T-helper 2 cell treated with Interferon-gamma antibody and Interleukin-4, amounts not matched to agents 100 ng/mL and 5 ng/mL, for 36 hours (primary cell): Measurements from ENCODE around the gene DBH. TPM values are rescaled to one million over a fixed set of nuclear protein-coding genes. Genes with fewer than 3 reads are reported as not detected.

ENCODE experiments used
- intact Hi-C: fragments of 100-400 bp; cut with micrococcal nuclease; formaldehyde crosslinking; loops from one replicate; pipeline ENCODE4 v1.15.1; 2023
- total RNA-seq: library from RNA; stranded (reverse); gene quantifications from 2 replicates; pipeline ENCODE4 v1.2.3, GENCODE V29; 2022

Gene DBH
- total RNA-seq, 1 donor from 2014 or later, result not detected

DNA sequence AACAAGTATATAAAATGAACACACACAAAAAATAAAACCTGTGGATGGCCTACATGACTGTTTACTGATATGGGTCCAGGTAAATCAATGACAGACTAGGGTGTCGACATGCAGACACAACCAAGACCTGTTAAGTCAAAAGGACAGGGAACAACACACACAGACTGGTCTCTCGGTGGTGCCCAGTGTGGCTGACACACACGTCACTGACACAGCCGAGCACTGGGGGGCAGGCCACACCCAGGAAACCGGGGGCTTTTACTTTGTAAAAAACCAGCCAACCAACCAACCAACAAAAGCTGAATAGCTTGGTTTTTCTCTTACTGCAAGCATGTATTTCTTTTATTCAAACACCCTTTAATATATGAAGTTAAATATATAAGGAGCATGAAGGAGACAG, 31.9 kb upstream of the DBH start:
- intact Hi-C loops, result no loop called here

DNA sequence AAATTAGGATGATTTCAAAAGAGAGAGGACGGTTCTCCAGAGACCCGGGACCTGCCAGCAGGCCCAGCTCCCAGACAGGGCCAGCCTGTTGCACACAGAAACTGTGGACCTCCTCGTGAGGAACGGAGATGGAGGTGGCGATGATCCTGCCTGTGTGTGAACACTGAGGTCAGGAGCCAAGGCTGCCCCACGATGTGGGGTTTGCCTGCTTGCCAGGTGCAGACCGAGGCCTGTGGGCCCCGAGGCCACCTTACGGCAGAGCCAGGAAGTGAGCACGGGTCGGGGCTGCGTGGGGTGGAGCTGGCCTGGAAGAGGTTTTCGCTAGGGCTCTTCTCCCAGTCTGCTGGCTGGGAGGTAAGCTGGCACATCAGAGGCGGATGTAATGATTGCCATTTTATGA, 31.3 kb upstream of the DBH start:
- intact Hi-C loops, result no loop called here

DNA sequence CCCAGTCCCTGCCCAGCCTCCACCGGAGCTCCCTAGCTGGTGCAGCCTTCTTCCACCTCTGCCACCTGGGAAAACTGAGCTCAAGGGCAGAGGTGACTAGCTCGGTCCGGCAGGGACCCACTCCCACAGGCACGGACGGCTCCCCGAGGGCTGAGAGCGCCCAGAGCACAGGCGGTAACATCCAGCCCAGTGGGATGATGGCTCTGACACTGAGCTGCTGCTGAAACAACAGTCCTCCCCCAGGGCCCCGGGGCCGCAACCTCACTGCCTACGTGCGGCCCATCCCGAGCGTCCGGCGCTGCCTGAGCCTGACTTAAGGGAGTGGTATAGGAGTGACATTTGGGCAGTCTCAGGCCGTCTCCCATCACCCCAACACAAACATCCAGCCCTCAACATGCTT, 30.7 kb upstream of the DBH start:
- intact Hi-C loops, result no loop called here

DNA sequence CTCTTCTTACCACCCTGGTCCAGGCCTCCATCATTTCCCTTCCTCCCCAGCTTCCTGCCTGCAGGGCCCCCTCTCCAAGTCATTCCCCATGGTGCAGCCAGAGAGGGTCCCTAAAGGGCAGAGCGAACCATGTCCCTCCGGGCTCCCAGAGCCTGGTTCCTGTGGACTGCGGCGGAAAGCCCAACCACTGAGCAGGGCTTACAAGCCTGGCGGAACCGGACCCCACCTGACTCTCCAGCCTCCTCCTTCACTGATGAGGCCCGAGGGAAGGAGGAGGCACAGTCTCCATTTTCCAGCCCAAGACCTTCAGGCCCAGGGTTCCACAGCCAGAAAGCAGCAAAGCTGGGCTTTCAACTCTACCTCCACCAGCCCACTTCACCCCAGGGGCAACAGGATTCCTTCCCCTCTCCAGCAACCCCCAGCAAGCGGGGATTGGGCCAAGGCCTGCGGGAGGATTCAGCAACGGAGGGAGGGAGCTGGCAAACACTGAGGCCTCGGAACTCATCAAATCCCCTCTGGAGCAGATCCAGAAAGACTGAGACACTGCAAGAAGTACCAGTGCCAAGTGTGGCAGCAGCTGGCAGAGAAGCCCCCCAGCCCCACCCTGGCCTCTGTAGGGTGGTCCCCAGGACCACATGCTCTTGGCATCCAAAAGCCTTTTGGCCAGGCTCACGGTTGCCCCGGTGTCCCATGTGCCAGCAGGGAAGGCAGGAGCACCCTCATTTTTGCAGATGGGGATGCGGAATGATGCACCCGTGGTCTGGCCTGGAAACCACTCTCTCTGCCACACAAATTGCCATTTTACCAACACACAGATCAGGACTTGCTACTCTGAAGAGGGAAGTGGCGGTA, 30.1 kb upstream of the DBH start:
- intact Hi-C loops, result no loop called here

DNA sequence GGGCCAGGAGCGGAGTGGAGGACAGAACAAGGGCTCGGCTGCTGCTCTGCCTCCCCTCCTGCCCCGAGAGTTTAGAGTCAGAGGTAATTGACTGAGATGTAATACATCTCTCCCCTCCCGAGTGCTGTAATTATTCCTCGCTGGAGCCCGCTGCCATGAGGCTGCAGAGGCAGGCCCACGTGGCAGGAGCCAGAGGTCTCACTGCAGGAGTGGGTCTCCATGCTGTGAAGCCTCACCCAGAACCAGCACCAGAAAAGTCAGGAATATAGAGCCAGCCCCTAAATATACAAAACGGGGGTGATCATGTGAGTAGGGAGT, 29.5 kb upstream of the DBH start:
- intact Hi-C loops, result no loop called here

DNA sequence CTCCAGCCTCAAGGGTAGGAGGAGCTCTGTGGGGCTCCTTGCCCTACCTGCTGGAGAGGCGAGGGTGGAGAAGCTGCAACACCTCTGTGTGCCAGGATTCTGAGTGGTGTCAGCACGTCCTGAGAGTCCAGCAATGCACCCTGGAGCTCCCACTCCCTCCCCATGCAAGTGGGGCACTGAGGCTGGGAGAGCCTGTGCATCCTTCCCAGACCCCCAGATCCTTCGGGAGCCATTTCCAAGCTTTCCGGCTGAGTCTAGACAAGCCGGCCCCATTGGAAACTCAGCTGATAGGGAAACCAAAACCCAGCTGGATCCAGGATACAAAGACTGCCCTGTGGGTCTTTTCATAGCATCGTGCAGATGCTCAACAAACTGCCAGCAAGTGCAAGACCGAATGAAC, 28.8 kb upstream of the DBH start:
- intact Hi-C loops, result no loop called here

DNA sequence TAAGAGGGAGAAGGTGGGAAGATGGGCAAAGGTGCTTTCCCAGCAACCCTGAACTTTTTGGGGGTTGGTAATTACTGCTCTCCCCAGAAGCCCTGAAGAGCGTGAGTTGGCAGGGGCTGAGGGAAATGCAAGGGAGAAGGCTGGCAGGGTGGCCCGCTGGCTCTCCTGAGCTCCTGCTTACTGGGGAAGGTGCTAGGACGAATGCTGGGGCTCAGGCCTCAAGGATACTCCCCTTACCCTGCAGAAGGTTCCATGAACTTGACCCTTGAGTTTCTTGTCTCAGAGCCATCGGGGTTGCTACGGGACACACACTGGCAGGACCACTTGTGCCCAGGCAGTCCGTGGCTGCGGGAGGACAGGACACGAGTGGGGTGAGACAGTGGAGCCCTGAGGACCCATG, 28.2 kb upstream of the DBH start:
- intact Hi-C loops, result no loop called here

DNA sequence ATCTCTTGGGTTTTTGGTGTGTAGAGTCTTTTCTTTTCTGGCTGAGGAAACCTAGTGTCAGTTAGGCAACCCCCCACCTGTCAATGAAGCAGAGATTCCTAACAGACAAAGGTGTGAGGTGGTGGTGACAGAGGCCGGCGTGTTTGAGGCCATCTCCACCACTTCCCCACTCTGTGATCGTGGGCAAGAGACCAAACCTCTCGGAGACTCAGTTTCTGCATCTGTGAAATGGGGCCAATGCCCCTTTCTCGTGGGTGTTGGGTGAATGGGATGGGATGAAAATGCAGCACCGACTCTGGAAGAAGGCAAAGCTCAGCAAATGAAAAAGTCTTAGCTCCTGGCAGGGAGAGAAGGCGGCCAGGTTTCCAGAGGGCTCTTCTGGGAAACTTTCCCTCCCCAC, 27.8 kb upstream of the DBH start:
- intact Hi-C loops, result no loop called here

DNA sequence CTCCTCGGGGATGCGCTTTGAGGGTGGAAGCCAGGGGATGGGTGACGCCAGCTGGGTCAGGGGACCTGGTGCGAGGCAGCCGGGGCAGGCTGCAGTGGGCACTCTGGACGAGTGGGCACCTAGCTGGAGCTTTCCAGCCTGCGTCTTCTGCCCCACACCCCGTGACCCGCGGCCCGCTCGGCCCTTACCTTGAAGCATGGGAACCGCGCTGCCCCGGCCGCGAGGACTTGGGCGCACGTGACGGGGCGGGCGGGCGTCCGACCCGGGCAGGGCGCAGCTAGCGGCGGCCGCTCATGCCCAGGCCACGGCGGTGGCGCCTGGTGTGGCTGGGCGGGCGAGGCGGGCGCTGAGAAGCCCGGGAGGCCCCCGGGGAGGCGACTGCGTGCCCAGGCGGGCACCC, 27.3 kb upstream of the DBH start:
- intact Hi-C loops, result no loop called here

DNA sequence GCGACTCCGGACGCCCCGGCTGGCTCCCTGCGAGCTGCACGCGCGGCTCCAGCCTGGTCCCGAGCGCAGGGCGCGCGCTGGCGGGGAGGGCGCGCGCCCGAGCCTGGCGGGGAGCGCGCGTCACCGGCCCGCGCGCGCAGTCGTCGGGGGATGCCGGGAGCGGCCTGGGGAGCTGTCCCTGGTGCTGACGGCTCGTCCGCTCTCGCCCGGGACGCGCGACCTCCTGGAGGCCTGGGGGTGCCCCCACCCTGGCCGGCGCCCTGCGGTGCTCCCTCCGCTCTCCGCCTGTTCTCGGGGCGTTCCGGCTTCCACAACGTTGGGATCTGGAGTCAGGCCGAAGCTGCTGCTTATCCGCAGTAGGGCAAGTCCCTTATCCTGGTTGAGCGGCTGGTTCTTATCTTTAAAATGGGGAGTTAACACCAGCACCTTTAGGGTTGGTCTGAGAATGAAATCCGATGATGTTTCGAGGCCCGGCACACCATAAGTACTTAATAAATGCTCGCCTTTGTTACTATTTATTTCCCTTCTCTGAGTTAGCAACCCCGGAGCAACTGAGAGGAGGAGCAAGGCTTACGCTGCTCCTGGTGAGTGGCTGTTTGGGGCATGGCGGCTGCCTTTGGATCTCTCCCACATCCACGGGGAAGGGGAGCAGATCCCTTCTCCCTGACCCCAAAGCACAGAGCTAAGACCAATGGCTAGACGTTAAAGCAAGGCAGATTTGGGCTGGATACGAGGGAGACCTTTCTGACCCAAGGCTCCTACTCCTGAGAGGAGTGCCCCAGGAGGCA, 26.7 kb upstream of the DBH start, which contains the start of gene FAM163B:
FAM163B (minus strand) TSS at position 79 of the 788 bp plus-strand sequence. CDS start 29,166 bp downstream, outside the sequence.
- intact Hi-C loops, result no loop called here

DNA sequence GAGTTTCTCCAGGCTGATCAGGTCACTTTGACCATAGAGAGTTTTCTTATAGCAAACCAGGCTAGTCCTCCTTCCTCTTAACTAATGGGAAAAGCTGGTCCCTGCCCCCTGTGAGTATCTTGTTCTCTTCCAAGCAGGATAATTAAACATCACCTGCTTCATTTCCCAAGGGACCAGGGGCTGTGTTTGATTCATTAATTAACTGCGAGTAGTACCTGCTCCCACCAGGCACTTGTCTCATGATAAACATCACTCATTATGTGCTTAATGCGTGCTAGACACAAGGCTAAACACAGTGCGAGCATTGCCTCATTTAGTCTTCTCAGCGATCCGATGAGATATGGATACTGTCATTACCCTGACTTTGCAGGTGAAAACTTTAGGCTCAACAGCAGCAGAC, 25.3 kb upstream of the DBH start:
- intact Hi-C loops, result no loop called here

DNA sequence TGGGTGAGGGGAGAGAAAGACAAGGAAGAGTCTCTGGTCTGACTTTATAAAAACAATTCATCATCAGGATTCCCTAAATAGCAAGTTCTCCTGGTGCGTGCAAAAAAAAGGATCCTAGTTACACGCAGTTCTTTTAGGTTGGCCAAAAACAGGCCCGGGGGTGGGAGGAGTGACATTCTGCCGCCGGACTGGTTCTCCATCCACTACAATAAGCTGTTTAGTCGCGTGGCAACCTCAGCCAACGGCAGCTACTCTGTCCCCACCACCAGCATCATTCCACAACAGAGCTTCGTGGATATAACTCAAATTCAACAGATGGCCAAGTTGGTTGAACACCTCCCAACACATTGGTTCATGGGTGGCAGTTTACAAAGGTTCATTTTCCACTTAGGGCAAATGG, 24.1 kb upstream of the DBH start:
- intact Hi-C loops, result no loop called here

DNA sequence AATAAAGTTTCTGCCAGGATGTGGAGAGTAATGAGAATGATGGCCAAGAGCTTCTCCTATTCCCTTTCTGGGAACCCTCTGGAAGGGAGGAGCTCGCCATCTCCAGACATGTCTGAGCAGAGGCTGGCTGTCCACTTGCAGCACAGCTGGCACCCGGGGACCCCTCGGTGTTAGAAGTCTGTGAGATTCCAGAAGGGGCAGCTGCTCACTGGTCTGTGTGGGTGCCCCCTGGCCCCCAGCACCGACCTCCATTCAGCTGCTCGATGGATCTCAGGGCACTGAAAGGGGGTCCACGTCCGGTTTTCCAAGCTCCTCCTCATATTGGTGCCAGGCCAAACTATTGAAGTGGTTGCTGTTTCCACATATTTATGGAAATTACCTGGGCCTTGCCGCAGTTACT, 23.3 kb upstream of the DBH start:
- intact Hi-C loops, result no loop called here

DNA sequence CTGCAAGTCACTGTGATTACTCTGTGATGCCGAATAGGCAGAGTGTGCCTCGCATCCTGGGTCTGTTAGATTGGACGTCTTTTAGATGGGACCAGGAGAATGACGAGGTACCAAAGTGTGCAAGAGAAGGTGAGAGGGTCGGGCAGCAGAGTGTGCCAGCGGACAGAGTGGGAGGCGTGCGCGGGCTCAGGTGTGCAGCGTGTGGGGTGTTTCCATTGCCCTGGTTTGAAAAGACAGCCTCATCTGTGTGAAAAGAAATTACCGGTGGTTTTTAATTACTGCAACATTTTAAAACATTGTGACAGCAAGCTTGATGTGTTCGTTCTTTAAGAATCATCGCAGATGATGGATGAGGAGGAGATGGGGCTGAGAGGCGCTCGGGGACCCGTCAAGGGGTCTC, 22.7 kb upstream of the DBH start:
- intact Hi-C loops, result no loop called here

DNA sequence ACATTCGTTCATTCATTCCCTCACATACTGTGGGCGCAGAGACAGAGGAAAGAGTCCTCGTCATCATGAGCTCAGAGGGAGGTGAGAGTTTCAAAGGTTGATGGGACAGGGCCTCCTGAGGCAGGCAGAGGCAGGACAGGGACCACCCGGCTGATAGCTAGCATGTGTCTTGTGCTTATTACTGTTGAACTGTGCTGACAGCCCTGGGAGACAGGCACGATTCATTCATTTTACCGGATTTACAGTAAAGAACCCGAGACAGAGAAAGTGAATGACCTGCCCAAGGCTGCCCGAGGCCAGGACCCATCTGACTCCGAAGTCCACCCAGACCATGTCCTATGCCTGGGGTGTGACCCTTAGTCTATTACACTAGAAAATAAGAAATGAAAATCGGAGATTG, 22.1 kb upstream of the DBH start:
- intact Hi-C loops, result no loop called here

DNA sequence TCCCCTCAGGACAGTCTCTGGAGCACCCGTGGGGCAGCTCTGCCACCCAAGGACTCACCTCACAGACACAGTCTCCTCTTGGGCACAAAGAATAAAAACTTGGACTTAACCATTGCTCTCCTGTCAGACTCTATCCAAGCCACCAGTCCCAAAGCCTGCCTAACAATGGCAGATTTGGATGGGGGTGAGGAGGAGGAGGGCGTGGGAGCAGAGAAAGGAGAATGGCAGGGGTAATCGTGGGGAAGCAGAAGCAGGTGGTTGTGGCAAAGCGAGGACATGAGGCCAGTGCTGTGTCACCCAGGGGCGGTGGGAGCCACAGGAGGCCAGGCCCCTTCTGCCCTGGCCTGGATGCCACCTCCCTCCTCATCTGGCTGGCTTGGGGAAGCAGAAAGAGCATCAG, 21.5 kb upstream of the DBH start:
- intact Hi-C loops, result no loop called here

DNA sequence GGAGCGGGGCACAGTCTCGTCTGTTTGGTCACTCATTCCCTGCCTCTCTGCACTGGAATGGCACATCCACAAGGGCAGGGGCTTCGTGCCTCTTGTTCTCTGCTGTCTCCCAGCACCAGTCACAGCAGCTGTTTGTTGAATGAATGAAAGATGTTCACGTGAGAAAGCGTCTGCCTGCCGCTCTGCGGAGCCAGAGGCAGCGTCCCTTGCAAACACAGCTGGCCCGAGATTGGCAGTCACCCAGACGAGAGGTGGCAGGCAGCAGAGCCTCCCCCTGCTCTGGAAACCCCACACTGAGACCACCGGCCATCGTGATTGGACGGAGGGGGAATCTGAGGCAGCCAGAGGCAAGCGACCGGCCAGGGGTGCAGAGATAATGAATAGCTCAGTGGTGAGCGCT, 21.0 kb upstream of the DBH start:
- intact Hi-C loops, result no loop called here

DNA sequence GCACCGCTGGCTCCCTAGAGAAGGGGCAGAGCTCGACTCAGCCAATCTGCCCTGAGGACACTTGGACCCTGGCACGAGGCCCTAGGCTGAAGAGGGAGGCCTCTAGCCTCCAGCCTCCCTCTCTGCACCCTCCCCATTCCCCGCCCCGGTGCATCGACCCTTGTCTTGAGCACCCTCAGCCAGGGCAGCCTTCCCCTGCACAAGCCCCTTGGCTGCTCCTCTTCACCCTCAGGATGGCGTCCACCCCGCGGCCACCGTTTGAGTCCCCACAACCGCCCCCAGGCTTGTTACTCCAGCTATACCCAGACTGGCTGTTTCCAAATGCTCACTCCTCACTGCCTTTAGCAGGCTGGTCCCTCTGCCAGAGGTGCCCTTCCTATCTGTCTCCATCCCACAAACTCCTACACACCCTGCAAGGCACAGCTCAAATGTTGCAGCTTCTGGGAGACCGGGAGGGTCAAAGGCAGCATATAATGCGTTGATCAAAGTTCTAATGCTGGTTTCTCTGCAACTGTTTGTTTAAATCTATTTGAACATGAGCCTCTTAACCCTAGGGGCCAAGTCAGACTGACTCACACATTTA, 20.5 kb upstream of the DBH start:
- intact Hi-C loops, result no loop called here

DNA sequence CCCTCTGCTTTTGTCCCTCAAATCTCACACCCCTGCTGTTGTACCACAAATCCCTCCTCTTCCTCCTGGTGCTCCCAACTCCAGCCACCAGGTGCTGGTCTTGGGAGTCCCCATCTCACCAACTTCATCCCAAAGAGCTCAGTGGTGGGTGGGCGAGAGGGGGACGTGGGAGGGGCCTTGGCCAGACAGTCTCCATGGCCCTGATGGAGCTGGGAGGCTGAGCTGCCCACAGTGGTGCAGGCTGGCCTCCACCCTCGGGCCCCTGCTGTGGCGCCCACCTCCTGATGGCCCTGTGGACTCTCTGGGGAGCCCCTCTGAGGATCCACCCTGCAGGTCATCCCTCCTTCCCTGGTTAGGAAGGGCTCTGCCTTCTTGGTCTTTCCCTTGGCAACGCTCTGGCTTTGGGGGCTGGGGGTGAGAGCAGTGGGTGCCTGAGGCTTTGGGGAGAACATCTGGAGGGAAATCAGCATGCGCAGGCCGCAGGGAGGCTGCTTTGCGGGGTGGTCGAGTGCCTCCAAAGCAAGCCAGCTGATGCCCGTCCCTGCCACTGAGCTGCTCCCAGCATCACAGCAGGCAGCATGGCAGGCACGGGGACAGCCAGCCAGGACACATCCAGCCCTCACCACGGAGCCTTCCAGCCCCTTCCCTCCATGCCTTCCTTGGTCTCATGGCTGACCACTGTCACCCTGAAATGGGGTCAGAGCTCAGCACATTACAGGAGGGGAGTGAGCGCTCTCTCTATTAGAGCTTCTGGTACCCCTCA, 19.3 kb upstream of the DBH start:
- intact Hi-C loops, result no loop called here

DNA sequence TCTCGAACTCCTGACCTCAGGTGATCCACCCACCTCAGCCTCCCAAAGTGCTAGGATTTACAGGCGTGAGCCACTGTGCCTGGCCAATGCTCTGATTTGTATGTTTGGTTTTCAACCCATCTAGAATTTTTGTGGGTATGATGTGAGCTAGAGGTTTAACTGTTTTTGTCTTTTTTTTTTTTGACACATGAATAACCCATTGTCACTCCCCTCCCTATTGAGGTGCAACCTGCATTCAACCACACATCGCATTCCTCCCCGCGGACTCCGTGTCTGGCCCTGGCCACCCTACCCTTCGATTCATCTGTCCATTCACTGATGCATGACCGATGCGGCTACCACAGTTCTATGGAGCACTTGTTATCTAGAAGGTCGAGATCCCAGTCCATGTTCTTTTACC, 17.4 kb upstream of the DBH start:
- intact Hi-C loops, result no loop called here

DNA sequence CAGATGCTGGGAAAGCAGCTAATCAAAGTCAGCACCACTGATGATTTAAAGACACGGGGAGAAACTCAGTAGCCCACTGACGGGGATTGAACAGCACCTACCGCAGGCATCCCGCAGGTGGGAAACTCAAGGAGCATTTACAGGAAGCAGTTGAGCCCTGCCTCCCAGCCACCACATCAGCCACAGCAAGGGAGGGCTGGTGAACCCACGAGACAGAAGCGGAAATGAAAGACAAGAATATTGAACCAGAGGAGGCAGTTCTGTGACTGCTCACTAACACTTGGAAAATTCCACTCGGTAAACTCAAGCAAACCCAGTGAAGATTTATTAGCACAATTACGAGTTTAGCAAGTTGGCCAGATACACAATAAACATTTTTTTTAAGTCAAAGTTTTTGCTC, 16.4 kb upstream of the DBH start:
- intact Hi-C loops, result no loop called here

DNA sequence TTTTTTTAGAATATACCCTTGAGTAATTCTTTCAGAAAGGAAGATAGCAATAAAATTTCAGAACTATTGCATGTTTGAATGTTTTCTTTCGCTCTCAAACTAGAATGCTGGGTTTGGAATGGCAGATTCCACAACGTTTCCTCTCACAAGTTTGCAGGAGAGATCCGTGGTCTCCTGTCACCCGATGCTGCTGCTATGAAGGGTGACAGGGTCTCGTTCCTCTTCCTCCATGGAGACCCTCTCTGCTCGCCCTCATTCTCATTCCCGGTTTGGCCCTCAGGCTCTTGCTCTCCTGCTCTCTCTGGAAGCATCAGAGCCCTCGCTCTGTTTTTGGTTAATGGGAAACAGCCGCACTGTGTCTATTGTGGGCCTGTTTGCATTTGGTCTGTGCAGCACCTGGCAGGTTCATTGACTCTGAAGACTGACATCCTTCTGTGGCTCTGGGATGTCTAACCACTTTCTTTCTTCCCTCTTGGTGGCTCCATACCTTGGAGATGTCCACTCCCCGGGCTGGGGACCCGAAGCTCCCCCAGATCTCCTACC, 14.4 kb upstream of the DBH start:
- intact Hi-C loops, result no loop called here
